Skin epidermis (tissue), 12 donors: ENCODE data around the gene CACNA1G.

ENCODE experiments used
- H3K27ac ChIP-seq, 21 experiments: fragments of 200-600 bp; sonication (generic) in 11 of 21; one replicate each; pipeline ENCODE4 v1.5.0; 2020; ENCODE audit warnings: mild to moderate bottlenecking in 3 of 21, inconsistent platforms in 2 of 21, moderate library complexity in 2 of 21
- H3K4me3 ChIP-seq, 7 experiments: fragments of 200-600 bp; sonication (generic) in 2 of 7; one replicate each; pipeline ENCODE4 v1.5.0; 2020; ENCODE audit warnings: inconsistent platforms in 2 of 7, mild to moderate bottlenecking in 2 of 7, moderate library complexity in 1 of 7

Gene CACNA1G

GRCh38 chr17:50561746-50562141, 1.2 kb downstream of the CACNA1G start:
- H3K4me3 ChIP-seq: peak overlapping the region; percentile 39 to 56 (median 49)
- H3K27ac ChIP-seq: peak overlapping the region in 9 of 21 experiments; percentile 4 to 75 (median 47)

GRCh38 chr17:50562242-50563091, 2.0 kb downstream of the CACNA1G start:
- H3K4me3 ChIP-seq: peak overlapping the region in 5 of 7 experiments; percentile 39 to 56 (median 49)

GRCh38 chr17:50563092-50563511, 2.6 kb downstream of the CACNA1G start:
- H3K4me3 ChIP-seq: no peak overlapping the region
- peak overlapping the region in 5 of 21 experiments; percentile 24 to 75 (median 47) for H3K27ac ChIP-seq

More at GRCh38 chr17:50562242-50563091, 2.0 kb downstream of the CACNA1G start:
- H3K27ac ChIP-seq: peak overlapping the region in 7 of 21 experiments; percentile 0 to 75 (median 38)

GRCh38 chr17:50564916-50565315, 4.4 kb downstream of the CACNA1G start:
- no peak overlapping the region for H3K4me3 ChIP-seq

GRCh38 chr17:50565402-50566350, 5.2 kb downstream of the CACNA1G start:
- H3K4me3 ChIP-seq: no peak overlapping the region
- peak overlapping the region in 18 of 21 experiments; percentile 7 to 85 (median 54) for H3K27ac ChIP-seq

More at GRCh38 chr17:50564916-50565315, 4.4 kb downstream of the CACNA1G start:
- H3K27ac ChIP-seq: peak overlapping the region in 19 of 21 experiments; percentile 22 to 85 (median 56)

GRCh38 chr17:50566886-50567285, 6.4 kb downstream of the CACNA1G start:
- Histone ChIP-seq H3K27ac (no peak overlapping the region), H3K4me3 (no peak overlapping the region)

- no peak overlapping the region for H3K27ac ChIP-seq
- H3K4me3 ChIP-seq: no peak overlapping the region
These were observed 8.1 kb downstream of the CACNA1G start for GRCh38 chr17:50568659-50569058.

- no peak overlapping the region for H3K4me3 ChIP-seq
- no peak overlapping the region for H3K27ac ChIP-seq
These were observed 9.1 kb downstream of the CACNA1G start for GRCh38 chr17:50569592-50569991.

GRCh38 chr17:50570032-50570431, 9.5 kb downstream of the CACNA1G start:
- no peak overlapping the region for H3K27ac ChIP-seq
- no peak overlapping the region for H3K4me3 ChIP-seq

- Histone ChIP-seq H3K27ac (no peak overlapping the region), H3K4me3 (no peak overlapping the region)
These were observed 10.0 kb downstream of the CACNA1G start for GRCh38 chr17:50570528-50570927.

- no peak overlapping the region for H3K4me3 ChIP-seq
- H3K27ac ChIP-seq: no peak overlapping the region
These were observed 11.2 kb downstream of the CACNA1G start for GRCh38 chr17:50571681-50572080.

- no peak overlapping the region for H3K4me3 ChIP-seq
These were observed 12.0 kb downstream of the CACNA1G start for GRCh38 chr17:50572541-50572940.

GRCh38 chr17:50573866-50574611, 13.5 kb downstream of the CACNA1G start:
- H3K27ac ChIP-seq: no peak overlapping the region
- H3K4me3 ChIP-seq: no peak overlapping the region

More at GRCh38 chr17:50572541-50572940, 12.0 kb downstream of the CACNA1G start:
- no peak overlapping the region for H3K27ac ChIP-seq

- H3K27ac ChIP-seq: no peak overlapping the region
- no peak overlapping the region for H3K4me3 ChIP-seq
These were observed 15.2 kb downstream of the CACNA1G start for GRCh38 chr17:50575581-50576210.

GRCh38 chr17:50576864-50577263, 16.3 kb downstream of the CACNA1G start:
- no peak overlapping the region for H3K27ac ChIP-seq
- H3K4me3 ChIP-seq: no peak overlapping the region

- H3K27ac ChIP-seq: no peak overlapping the region
- H3K4me3 ChIP-seq: no peak overlapping the region
These were observed 17.0 kb downstream of the CACNA1G start for GRCh38 chr17:50577451-50577954.

GRCh38 chr17:50578173-50578572, 17.7 kb downstream of the CACNA1G start:
- no peak overlapping the region for H3K27ac ChIP-seq
- no peak overlapping the region for H3K4me3 ChIP-seq

GRCh38 chr17:50579399-50579798, 18.9 kb downstream of the CACNA1G start:
- Histone ChIP-seq H3K4me3 (no peak overlapping the region), H3K27ac (no peak overlapping the region)

- Histone ChIP-seq H3K27ac (no peak overlapping the region), H3K4me3 (no peak overlapping the region)
These were observed 20.1 kb downstream of the CACNA1G start for GRCh38 chr17:50580646-50581045.
